GM19455 (cell line): Measurements from ENCODE around the gene GULP1.

Source experiments
- ATAC-seq: cut with Tn5 transposase; IDR thresholded peaks from one replicate; pipeline ENCODE4 v1.9.1; 2021; ENCODE audit not compliant: unreplicated experiment

The GULP1 gene

GRCh38 chr2:188414869-188415753 lies 123.4 kb downstream of the GULP1 start:
- no peak for ATAC-seq

GRCh38 chr2:188415754-188416083 lies 124.0 kb downstream of the GULP1 start:
- no peak for ATAC-seq

- no peak for ATAC-seq
These were observed 124.7 kb downstream of the GULP1 start for GRCh38 chr2:188416367-188416766.

- no peak for ATAC-seq
These were observed 131.1 kb downstream of the GULP1 start for GRCh38 chr2:188422726-188423125.

GRCh38 chr2:188425266-188425665 lies 133.6 kb downstream of the GULP1 start:
- no peak for ATAC-seq

- no peak for ATAC-seq
These were observed 134.4 kb downstream of the GULP1 start for GRCh38 chr2:188426121-188426520.

GRCh38 chr2:188430705-188431104 lies 139.0 kb downstream of the GULP1 start:
- no peak for ATAC-seq

- ATAC-seq = no peak
These were observed 142.3 kb downstream of the GULP1 start for GRCh38 chr2:188434018-188434417.

- no peak for ATAC-seq
These were observed 143.4 kb downstream of the GULP1 start for GRCh38 chr2:188435115-188435514.

GRCh38 chr2:188437537-188437936 lies 145.9 kb downstream of the GULP1 start:
- no peak for ATAC-seq

GRCh38 chr2:188439986-188440385 lies 148.3 kb downstream of the GULP1 start:
- no peak for ATAC-seq

- no peak for ATAC-seq
These were observed 149.2 kb downstream of the GULP1 start for GRCh38 chr2:188440849-188441248.

- no peak for ATAC-seq
These were observed 149.7 kb downstream of the GULP1 start for GRCh38 chr2:188441288-188441947.

- no peak for ATAC-seq
These were observed 151.5 kb downstream of the GULP1 start for GRCh38 chr2:188443207-188443606.

GRCh38 chr2:188444106-188444835 lies 152.6 kb downstream of the GULP1 start:
- no peak for ATAC-seq

- no peak for ATAC-seq
These were observed 157.9 kb downstream of the GULP1 start for GRCh38 chr2:188449561-188449960.

GRCh38 chr2:188449971-188450370 lies 158.3 kb downstream of the GULP1 start:
- no peak for ATAC-seq

- no peak for ATAC-seq
These were observed 159.2 kb downstream of the GULP1 start for GRCh38 chr2:188450732-188451483.

GRCh38 chr2:188452084-188452483 lies 160.4 kb downstream of the GULP1 start:
- no peak for ATAC-seq

- no peak for ATAC-seq
These were observed 164.6 kb downstream of the GULP1 start for GRCh38 chr2:188456114-188456909.
